IMR-90 (cell line): ENCODE results near the gene PTPRG. TPM values are rescaled to one million over a fixed set of nuclear protein-coding genes. Genes with fewer than 3 reads are reported as not detected.

Source experiments
- ATAC-seq: fragments of 200-7000 bp; cut with Tn5 transposase; 2 replicates; pipeline ENCODE4 v1.9.1; 2020; ENCODE audit warnings: low read depth, mild to moderate bottlenecking, moderate library complexity
- BruUV-seq: library from RNA; stranded (reverse); fragments of 400-500 nt; replicated peaks from 2 replicates; lab custom pipeline; 2021; lab: Mats Ljungman, UMichigan
- CTCF ChIA-PET: fragments of 300-600 bp; formaldehyde crosslinking; extraction: SDS; loops from one replicate; lab custom pipeline; 2021; ENCODE audit warnings: antibody characterized with exemption; lab: Yijun Ruan, JAX
- POLR2A ChIA-PET: fragments of 300-600 bp; sonication (Branson Sonifier 250); formaldehyde crosslinking; loops from one replicate; lab custom pipeline; 2022; ENCODE audit warnings: antibody characterized with exemption; ENCODE audit not compliant: unreplicated experiment; lab: Charles Lee
- DNase-seq: peaks from one replicate; pipeline ENCODE4 v3.0.0; 2013
- H2AFZ ChIP-seq: replicated peaks from 2 replicates; pipeline ENCODE3; 2013; ENCODE audit warnings: low read length, mild to moderate bottlenecking; ENCODE audit not compliant: poor library complexity
- H2AK5ac ChIP-seq: 2 replicates; pipeline ENCODE4 v1.6.1; 2013; ENCODE audit warnings: low read depth, low read length, inconsistent platforms
- H2AK9ac ChIP-seq: replicated peaks from 2 replicates; pipeline ENCODE3; 2013; ENCODE audit warnings: mild to moderate bottlenecking, low read depth, low read length, moderate library complexity; ENCODE audit not compliant: poor library complexity
- H2BK120ac ChIP-seq: 2 replicates; pipeline ENCODE4 v1.6.1; 2013; ENCODE audit warnings: low read depth, low read length, inconsistent platforms
- H2BK15ac ChIP-seq: 3 replicates; pipeline ENCODE4 v1.6.1; 2013; ENCODE audit warnings: low read depth, low read length, inconsistent platforms
- H2BK20ac ChIP-seq: 2 replicates; pipeline ENCODE4 v1.6.1; 2013; ENCODE audit warnings: low read depth, mild to moderate bottlenecking, inconsistent platforms, low read length, moderate library complexity
- H2BK5ac ChIP-seq: 2 replicates; pipeline ENCODE4 v1.6.1; 2013; ENCODE audit warnings: mild to moderate bottlenecking, low read depth, low read length, inconsistent platforms; ENCODE audit not compliant: poor library complexity, severe bottlenecking
- H3K14ac ChIP-seq: replicated peaks from 2 replicates; pipeline ENCODE4 v1.6.1; 2013; ENCODE audit warnings: low read depth, low read length, inconsistent platforms
- H3K18ac ChIP-seq: 2 replicates; pipeline ENCODE4 v1.6.1; 2013; ENCODE audit warnings: low read depth, low read length, control low read depth
- H3K23ac ChIP-seq: 2 replicates; pipeline ENCODE4 v1.6.1; 2013; ENCODE audit warnings: low read depth, low read length, inconsistent platforms
- H3K27ac ChIP-seq: 2 replicates; pipeline ENCODE4 v1.5.1; 2013; ENCODE audit warnings: mild to moderate bottlenecking, control low read depth, low read length; ENCODE audit not compliant: insufficient read depth
- H3K27me3 ChIP-seq: 2 replicates; pipeline ENCODE4 v1.6.1; 2013; ENCODE audit warnings: low read length; ENCODE audit not compliant: control insufficient read depth, insufficient read depth
- H3K36me3 ChIP-seq: 2 replicates; pipeline ENCODE4 v1.6.1; 2013; ENCODE audit warnings: low read length, mixed read lengths; ENCODE audit not compliant: control insufficient read depth, insufficient read depth
- H3K4ac ChIP-seq: 2 replicates; pipeline ENCODE4 v1.6.1; 2013; ENCODE audit warnings: low read depth, low read length, inconsistent platforms
- H3K4me1 ChIP-seq: 2 replicates; pipeline ENCODE4 v1.6.1; 2013; ENCODE audit warnings: low read length, mixed read lengths; ENCODE audit not compliant: control insufficient read depth, insufficient read depth
- H3K4me2 ChIP-seq: 2 replicates; pipeline ENCODE4 v1.6.1; 2013; ENCODE audit warnings: low read depth, mild to moderate bottlenecking, control low read depth, low read length, moderate library complexity
- H3K4me3 ChIP-seq: 2 replicates; pipeline ENCODE4 v1.5.1; 2013; ENCODE audit warnings: low read depth, mild to moderate bottlenecking, control low read depth, low read length, moderate library complexity; ENCODE audit not compliant: insufficient read depth
- H3K56ac ChIP-seq: 2 replicates; pipeline ENCODE4 v1.6.1; 2013; ENCODE audit warnings: low read length, inconsistent platforms; ENCODE audit not compliant: insufficient read depth; ENCODE audit errors: extremely low read depth
- H3K79me1 ChIP-seq, 2 experiments: 2 replicates each; pipeline ENCODE4 v1.6.1; 2013; ENCODE audit warnings: low read length in 2 of 2, inconsistent platforms in 1 of 2, low read depth in 1 of 2
- H3K9ac ChIP-seq: 2 replicates; pipeline ENCODE4 v1.6.1; 2013; ENCODE audit warnings: low read depth, low read length, control low read depth
- H3K9me1 ChIP-seq: 2 replicates; pipeline ENCODE4 v1.6.1; 2013; ENCODE audit warnings: low read length, inconsistent platforms; ENCODE audit not compliant: insufficient read depth
- H3K9me3 ChIP-seq: 2 replicates; pipeline ENCODE4 v1.6.1; 2013; ENCODE audit warnings: low read length; ENCODE audit not compliant: control insufficient read depth, insufficient read depth
- H4K20me1 ChIP-seq: 2 replicates; pipeline ENCODE4 v1.6.1; 2013; ENCODE audit warnings: low read length, inconsistent platforms; ENCODE audit not compliant: insufficient read depth
- H4K5ac ChIP-seq: 2 replicates; pipeline ENCODE4 v1.6.1; 2013; ENCODE audit warnings: mild to moderate bottlenecking, low read depth, low read length, control low read depth
- H4K8ac ChIP-seq, 2 experiments: 2 replicates each; pipeline ENCODE4 v1.6.1; 2013; ENCODE audit warnings: low read depth in 2 of 2, low read length in 2 of 2, control low read depth in 1 of 2, inconsistent platforms in 1 of 2
- H4K91ac ChIP-seq: 2 replicates; pipeline ENCODE4 v1.6.1; 2013; ENCODE audit warnings: low read depth, low read length, inconsistent platforms; ENCODE audit not compliant: insufficient read depth
- BHLHE40 ChIP-seq: fragments of 150-350 bp; IDR thresholded peaks from 2 replicates; pipeline ENCODE4 v1.6.1; 2016; ENCODE audit warnings: mild to moderate bottlenecking, low read depth, low read length
- CEBPB ChIP-seq: IDR thresholded peaks from 2 replicates; pipeline ENCODE4 v1.6.1; 2012; ENCODE audit warnings: low read depth, low read length, improper control_type of control experiment
- CHD1 ChIP-seq: IDR thresholded peaks from 2 replicates; pipeline ENCODE4 v1.6.1; 2012; ENCODE audit warnings: low read depth, low read length, improper control_type of control experiment
- FOS ChIP-seq: fragments of 150-350 bp; IDR thresholded peaks from 2 replicates; pipeline ENCODE4 v1.6.1; 2016; ENCODE audit warnings: low read depth, low read length
- MAFK ChIP-seq: IDR thresholded peaks from 2 replicates; pipeline ENCODE4 v1.6.1; 2012; ENCODE audit warnings: low read depth, low read length, improper control_type of control experiment
- MAZ ChIP-seq: IDR thresholded peaks from 2 replicates; pipeline ENCODE4 v1.6.1; 2012; ENCODE audit warnings: low read depth, mild to moderate bottlenecking, low read length, improper control_type of control experiment, moderate library complexity, borderline replicate concordance
- MXI1 ChIP-seq: IDR thresholded peaks from 2 replicates; pipeline ENCODE4 v1.6.1; 2012; ENCODE audit warnings: low read depth, mild to moderate bottlenecking, low read length, moderate library complexity, borderline replicate concordance
- NFE2L2 ChIP-seq: fragments of 150-350 bp; IDR thresholded peaks from 2 replicates; pipeline ENCODE4 v1.6.1; 2016; ENCODE audit warnings: low read depth, mild to moderate bottlenecking, low read length
- POLR2A ChIP-seq: IDR thresholded peaks from 2 replicates; pipeline ENCODE4 v1.6.1; 2012; ENCODE audit warnings: mild to moderate bottlenecking, low read depth, low read length
- RAD21 ChIP-seq: IDR thresholded peaks from 2 replicates; pipeline ENCODE4 v1.6.1; 2012; ENCODE audit warnings: low read length, improper control_type of control experiment
- RCOR1 ChIP-seq: IDR thresholded peaks from 2 replicates; pipeline ENCODE4 v1.6.1; 2012; ENCODE audit warnings: mild to moderate bottlenecking, low read length, improper control_type of control experiment; ENCODE audit not compliant: insufficient replicate concordance
- RFX5 ChIP-seq: IDR thresholded peaks from 2 replicates; pipeline ENCODE4 v1.8.0; 2012; ENCODE audit warnings: low read depth, mild to moderate bottlenecking, low read length, moderate library complexity
- SMC3 ChIP-seq: fragments of 150-350 bp; IDR thresholded peaks from 2 replicates; pipeline ENCODE4 v1.6.1; 2016; ENCODE audit warnings: low read depth, mild to moderate bottlenecking, antibody characterized with exemption, low read length, moderate library complexity
- WGBS, 2 experiments: methylation state at CpG; one replicate each; pipeline versions ENCODE4 v1.1.5 to v1.1.7; 2013; ENCODE audit warnings: missing lambda C conversion rate in 2 of 2; ENCODE audit not compliant: insufficient read length in 1 of 2; ENCODE audit errors: extremely low coverage in 2 of 2; 5-methylcytosine and 5-hydroxymethylcytosine counted together
- dilution Hi-C: fragments of 300-500 bp; cut with HindIII; formaldehyde crosslinking; loops from one replicate; pipeline ENCODE4 v1.14.3; 2018; ENCODE audit warnings: low sequenced_read_pairs; ENCODE audit not compliant: unreplicated experiment
- in situ Hi-C: fragments of 300-500 bp; cut with MboI; formaldehyde crosslinking; loops from 3 replicates; pipeline ENCODE4 v1.14.3; 2019; ENCODE audit warnings: low sequenced_read_pairs, inconsistent platforms, mixed read lengths
- intact Hi-C: fragments of 100-400 bp; cut with micrococcal nuclease; formaldehyde crosslinking; loops from 2 replicates; pipeline ENCODE4 v1.10.0; 2022
- polyA plus RNA-seq, 3 experiments: library from polyadenylated mRNA; depleted of rRNA; stranded (reverse); fragments of >200 nt; gene quantifications; 2 replicates each; pipeline ENCODE4 v1.2.3, GENCODE V29; 2012; ENCODE audit warnings: low replicate concordance in 1 of 3
- total RNA-seq: library from RNA; depleted of rRNA; stranded (reverse); fragments of >200 nt; gene quantifications from 2 replicates; pipeline ENCODE4 v1.2.3, GENCODE V29; 2012
- TF ChIP-seq, protein P1 (sequence below): conservative IDR thresholded peaks from 2 replicates; pipeline ENCODE4 v1.5.1; 2012; ENCODE audit warnings: mild to moderate bottlenecking, low read depth, low read length, improper control_type of control experiment
- TF ChIP-seq, protein P2 (sequence below): fragments of 150-350 bp; IDR thresholded peaks from 2 replicates; pipeline ENCODE4 v1.6.1; 2017; ENCODE audit warnings: mild to moderate bottlenecking, antibody characterized with exemption, low read length, low read depth
- TF ChIP-seq, protein P3 (sequence below): fragments of 150-350 bp; IDR thresholded peaks from 2 replicates; pipeline ENCODE4 v1.6.1; 2016; ENCODE audit warnings: low read depth, mild to moderate bottlenecking, low read length, moderate library complexity, borderline replicate concordance

PTPRG gene
- total and polyA plus RNA-seq, 2 of the 4 experiments (the other 2 are of a cell fraction) = 7.7 to 31.0 TPM

GRCh38 chr3:61638741-61639140, 77.4 kb downstream of the PTPRG start:
- peak; percentile 54 for DNase-seq
- intact Hi-C loops (loop anchor here (10.0 kb wide), 1 partner anchor 546 kb away; no protein-coding TSS in a partner anchor), in situ Hi-C loops (no loop called here), dilution Hi-C loops (no loop called here)
- H2AK5ac ChIP-seq = no peak overlapping the region
- no peaks in the 10 kb centered on the region for H3K9me3 ChIP-seq
- no peak overlapping the region for H3K23ac ChIP-seq
- H3K36me3 ChIP-seq = no peaks in the 10 kb centered on the region
- WGBS, 2 experiments = no CpG with 5 or more reads among the region's 1 CpG
- H2BK5ac ChIP-seq = no peak overlapping the region
- H3K9ac ChIP-seq = no peak overlapping the region
- peaks cover 30% of the 10 kb centered on the region; the same call in 1 of the 2 replicates for H4K20me1 ChIP-seq
- no peak overlapping the region for H3K56ac ChIP-seq
- no peak overlapping the region; the same call in 1 of the 2 replicates for H3K18ac ChIP-seq
- no peak overlapping the region for H4K91ac ChIP-seq
- H3K4ac ChIP-seq = no peak overlapping the region
- no peak overlapping the region for H4K8ac ChIP-seq
- no peak overlapping the region for H3K4me3 ChIP-seq
- CTCF ChIA-PET = no interaction called here
- peaks cover 6% of the 10 kb centered on the region for H3K9me1 ChIP-seq
- no peak overlapping the region for H2AFZ ChIP-seq
- no peak overlapping the region for H4K5ac ChIP-seq
- H2BK20ac ChIP-seq = no peak overlapping the region
- H3K4me2 ChIP-seq = peak overlapping the region; percentile 74; the same call in 1 of the 2 replicates
- ATAC-seq = peak; percentile 56
- peak overlapping the region; percentile 25; the same call in 1 of the 2 replicates for H2BK120ac ChIP-seq
- H2BK15ac ChIP-seq = no peak overlapping the region
- peaks cover 14% of the 10 kb centered on the region for H3K4me1 ChIP-seq
- TF ChIP-seq MAZ (no peak), POLR2A (no peak), BHLHE40 (no peak), NFE2L2 (no peak), SMC3 (no peak), MAFK (no peak), RAD21 (no peak), RFX5 (no peak), MXI1 (no peak), FOS (no peak), CHD1 (no peak), RCOR1 (no peak), CEBPB (no peak)
- TF ChIP-seq, protein P1, sequence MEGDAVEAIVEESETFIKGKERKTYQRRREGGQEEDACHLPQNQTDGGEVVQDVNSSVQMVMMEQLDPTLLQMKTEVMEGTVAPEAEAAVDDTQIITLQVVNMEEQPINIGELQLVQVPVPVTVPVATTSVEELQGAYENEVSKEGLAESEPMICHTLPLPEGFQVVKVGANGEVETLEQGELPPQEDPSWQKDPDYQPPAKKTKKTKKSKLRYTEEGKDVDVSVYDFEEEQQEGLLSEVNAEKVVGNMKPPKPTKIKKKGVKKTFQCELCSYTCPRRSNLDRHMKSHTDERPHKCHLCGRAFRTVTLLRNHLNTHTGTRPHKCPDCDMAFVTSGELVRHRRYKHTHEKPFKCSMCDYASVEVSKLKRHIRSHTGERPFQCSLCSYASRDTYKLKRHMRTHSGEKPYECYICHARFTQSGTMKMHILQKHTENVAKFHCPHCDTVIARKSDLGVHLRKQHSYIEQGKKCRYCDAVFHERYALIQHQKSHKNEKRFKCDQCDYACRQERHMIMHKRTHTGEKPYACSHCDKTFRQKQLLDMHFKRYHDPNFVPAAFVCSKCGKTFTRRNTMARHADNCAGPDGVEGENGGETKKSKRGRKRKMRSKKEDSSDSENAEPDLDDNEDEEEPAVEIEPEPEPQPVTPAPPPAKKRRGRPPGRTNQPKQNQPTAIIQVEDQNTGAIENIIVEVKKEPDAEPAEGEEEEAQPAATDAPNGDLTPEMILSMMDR = no peak
- TF ChIP-seq, protein P2, sequence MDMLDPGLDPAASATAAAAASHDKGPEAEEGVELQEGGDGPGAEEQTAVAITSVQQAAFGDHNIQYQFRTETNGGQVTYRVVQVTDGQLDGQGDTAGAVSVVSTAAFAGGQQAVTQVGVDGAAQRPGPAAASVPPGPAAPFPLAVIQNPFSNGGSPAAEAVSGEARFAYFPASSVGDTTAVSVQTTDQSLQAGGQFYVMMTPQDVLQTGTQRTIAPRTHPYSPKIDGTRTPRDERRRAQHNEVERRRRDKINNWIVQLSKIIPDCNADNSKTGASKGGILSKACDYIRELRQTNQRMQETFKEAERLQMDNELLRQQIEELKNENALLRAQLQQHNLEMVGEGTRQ = no peak
- TF ChIP-seq, protein P3, sequence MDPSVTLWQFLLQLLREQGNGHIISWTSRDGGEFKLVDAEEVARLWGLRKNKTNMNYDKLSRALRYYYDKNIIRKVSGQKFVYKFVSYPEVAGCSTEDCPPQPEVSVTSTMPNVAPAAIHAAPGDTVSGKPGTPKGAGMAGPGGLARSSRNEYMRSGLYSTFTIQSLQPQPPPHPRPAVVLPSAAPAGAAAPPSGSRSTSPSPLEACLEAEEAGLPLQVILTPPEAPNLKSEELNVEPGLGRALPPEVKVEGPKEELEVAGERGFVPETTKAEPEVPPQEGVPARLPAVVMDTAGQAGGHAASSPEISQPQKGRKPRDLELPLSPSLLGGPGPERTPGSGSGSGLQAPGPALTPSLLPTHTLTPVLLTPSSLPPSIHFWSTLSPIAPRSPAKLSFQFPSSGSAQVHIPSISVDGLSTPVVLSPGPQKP = no peak
- H2AK9ac ChIP-seq = no peak overlapping the region
- no peaks in the 10 kb centered on the region for H3K27me3 ChIP-seq
- no peak overlapping the region for H3K14ac ChIP-seq
- no TSS peak for BruUV-seq
- peak overlapping the region; percentile 55; the same call in 1 of the 2 replicates for H3K27ac ChIP-seq
- H3K79me1 ChIP-seq = peaks cover 32 to 70% of the 10 kb centered on the region in 2 experiments
- POLR2A ChIA-PET = no interaction called here
